A549 (cell line): ENCODE data around the gene CPZ.

Experiments
- POLR2AphosphoS2 ChIP-seq: conservative IDR thresholded peaks from 2 replicates; pipeline ENCODE4 v1.6.1; 2012; ENCODE audit warnings: low read length, improper control_type of control experiment, inconsistent platforms
- RFX5 ChIP-seq: fragments of 450-650 bp; IDR thresholded peaks from 2 replicates; pipeline ENCODE4 v1.7.1; 2014; ENCODE audit warnings: antibody characterized with exemption, mild to moderate bottlenecking, moderate library complexity
- SMC3 ChIP-seq: fragments of >200 bp; sonication (Bioruptor Twin); formaldehyde crosslinking; IDR thresholded peaks from 3 replicates; pipeline ENCODE4 v1.6.1; 2018; ENCODE audit warnings: inconsistent platforms

DNA sequence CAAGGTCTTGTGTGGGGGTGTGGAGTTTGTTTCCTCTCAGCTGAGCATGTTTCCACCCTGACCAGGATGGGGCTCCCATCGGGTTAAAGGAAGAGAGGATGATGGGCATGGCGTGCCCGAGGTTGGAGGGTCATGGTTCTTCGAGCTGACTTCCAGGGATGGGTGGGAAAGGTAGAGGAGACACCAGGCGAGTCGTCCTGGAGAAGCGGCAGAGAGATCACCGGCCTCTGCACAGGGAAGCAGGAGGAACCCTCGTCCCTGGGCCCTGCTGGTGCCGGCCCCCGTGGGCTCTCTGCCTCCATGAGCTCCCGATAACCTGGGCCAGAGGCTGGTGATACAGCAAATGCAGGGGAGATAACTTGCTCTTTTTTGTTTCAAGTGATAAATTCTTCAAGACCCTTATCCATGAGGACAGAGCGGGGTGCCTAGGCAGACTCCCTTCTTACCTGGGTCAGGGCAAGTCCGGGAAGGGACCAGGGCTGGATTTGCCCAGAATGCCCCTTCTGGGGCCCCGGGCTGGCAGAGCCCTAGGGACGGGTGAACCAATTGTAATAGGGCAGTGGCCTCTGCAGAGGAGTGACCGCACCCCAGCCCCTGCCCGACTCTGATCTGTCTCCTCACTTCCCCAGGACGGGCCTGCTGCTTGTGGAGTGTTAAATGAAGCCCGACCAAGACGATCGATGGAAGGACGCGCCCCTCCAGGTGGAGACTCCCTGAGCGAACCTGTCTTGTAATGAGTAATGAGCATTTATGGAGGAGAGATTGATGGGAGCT is 63.0 kb downstream of the CPZ start:
- TF ChIP-seq RFX5 (no peak), SMC3 (no peak), POLR2AphosphoS2 (no peak)
